PC-3 (cell line): ENCODE data around the gene RBMS3. TPM values are rescaled to one million over a fixed set of nuclear protein-coding genes. Genes with fewer than 3 reads are reported as not detected.

ENCODE experiments used
- ATAC-seq: fragments of 200-7000 bp; cut with Tn5 transposase; 2 replicates; pipeline ENCODE4 v1.9.1; 2020; ENCODE audit warnings: mild to moderate bottlenecking, moderate library complexity
- BruUV-seq: library from RNA; stranded (reverse); fragments of 400-500 nt; replicated peaks from 2 replicates; lab custom pipeline; 2021; lab: Mats Ljungman, UMichigan
- CTCF ChIA-PET: fragments of 300-600 bp; sonication (Branson Sonifier 250); formaldehyde crosslinking; loops from one replicate; lab custom pipeline; 2022; ENCODE audit warnings: antibody characterized with exemption; lab: Charles Lee
- POLR2A ChIA-PET: fragments of 300-600 bp; sonication (Branson Sonifier 250); formaldehyde crosslinking; loops from one replicate; lab custom pipeline; 2022; ENCODE audit warnings: antibody characterized with exemption; ENCODE audit not compliant: unreplicated experiment; lab: Charles Lee
- DNase-seq: peaks from one replicate; pipeline ENCODE4 v3.0.0-alpha.2; 2015
- H2AFZ ChIP-seq: fragments of 300-600 bp; sonication (generic); 2 replicates; pipeline ENCODE4 v1.6.0; 2016; ENCODE audit warnings: antibody characterized with exemption, low read length
- H3F3A ChIP-seq: fragments of 300-600 bp; sonication (generic); one replicate; pipeline ENCODE4 v1.6.0; 2017; ENCODE audit warnings: antibody characterized with exemption, low read length, control low read depth, mild to moderate bottlenecking; ENCODE audit not compliant: unreplicated experiment
- H3K27ac ChIP-seq: fragments of 300-600 bp; sonication (generic); 2 replicates; pipeline ENCODE4 v1.5.1; 2016; ENCODE audit warnings: mild to moderate bottlenecking, low read length
- H3K27me3 ChIP-seq: fragments of 300-600 bp; sonication (generic); 2 replicates; pipeline ENCODE4 v1.6.1; 2016; ENCODE audit warnings: low read length, mixed read lengths
- H3K36me3 ChIP-seq: fragments of 300-600 bp; sonication (generic); 2 replicates; pipeline ENCODE4 v1.6.1; 2016; ENCODE audit warnings: low read depth, mixed run types, low read length, mixed read lengths
- H3K4me1 ChIP-seq: fragments of 300-600 bp; sonication (generic); 2 replicates; pipeline ENCODE4 v1.5.1; 2016; ENCODE audit warnings: low read length; ENCODE audit not compliant: insufficient read depth
- H3K4me2 ChIP-seq: fragments of 300-600 bp; sonication (generic); 2 replicates; pipeline ENCODE4 v1.6.0; 2016; ENCODE audit warnings: low read length
- H3K4me3 ChIP-seq: fragments of 300-600 bp; sonication (generic); 2 replicates; pipeline ENCODE4 v1.5.1; 2016; ENCODE audit warnings: mild to moderate bottlenecking, low read length, mixed read lengths
- H3K79me2 ChIP-seq: fragments of 300-600 bp; sonication (generic); 2 replicates; pipeline ENCODE4 v1.6.1; 2017; ENCODE audit warnings: low read length, mixed read lengths
- H3K9ac ChIP-seq: fragments of 300-600 bp; sonication (generic); 2 replicates; pipeline ENCODE4 v1.6.0; 2016; ENCODE audit warnings: mild to moderate bottlenecking, low read length
- H3K9me2 ChIP-seq: fragments of 300-600 bp; sonication (generic); replicated peaks from 2 replicates; pipeline ENCODE4 v1.6.1; 2016; ENCODE audit warnings: mixed run types, low read length, mixed read lengths
- H3K9me3 ChIP-seq: fragments of 300-600 bp; sonication (generic); 2 replicates; pipeline ENCODE4 v1.6.1; 2016; ENCODE audit warnings: low read length, mixed read lengths
- H4K20me1 ChIP-seq: fragments of 300-600 bp; sonication (generic); 2 replicates; pipeline ENCODE4 v1.6.1; 2016; ENCODE audit warnings: low read length, mixed read lengths
- CTCF ChIP-seq: fragments of 300-600 bp; sonication (generic); conservative IDR thresholded peaks from 2 replicates; pipeline ENCODE4 v1.5.1; 2017; ENCODE audit warnings: antibody characterized with exemption, low read depth, mild to moderate bottlenecking, low read length
- EZH2 ChIP-seq: fragments of 300-600 bp; sonication (generic); IDR thresholded peaks from one replicate; pipeline ENCODE4 v1.6.1; 2017; ENCODE audit warnings: antibody characterized with exemption, mild to moderate bottlenecking, low read length; ENCODE audit not compliant: unreplicated experiment
- EZH2phosphoT487 ChIP-seq: fragments of 300-600 bp; sonication (generic); IDR thresholded peaks from 2 replicates; pipeline ENCODE4 v1.6.1; 2018; ENCODE audit warnings: mild to moderate bottlenecking, antibody characterized with exemption, low read length, borderline replicate concordance
- intact Hi-C: fragments of 100-400 bp; cut with micrococcal nuclease; formaldehyde crosslinking; loops from 2 replicates; pipeline ENCODE4 v1.9.0; 2023
- total RNA-seq: library from RNA; depleted of rRNA; stranded (reverse); fragments of >200 nt; gene quantifications from 2 replicates; pipeline ENCODE4 v1.2.3, GENCODE V29; 2014

Gene RBMS3
- total RNA-seq, 1 experiment from 2014 or later: 5.4 TPM

GRCh38 chr3:29427266-29428103 is 146.6 kb downstream of the RBMS3 start:
- no peak overlapping the region for H3K27ac ChIP-seq
- H3K4me2 ChIP-seq: no peak overlapping the region
- CTCF ChIA-PET: interaction anchor here (0.6 kb wide), 1 partner anchor 330 kb away, joined by 3 read pairs; no protein-coding TSS in a partner anchor
- no peaks in the 10 kb centered on the region for H4K20me1 ChIP-seq
- H3K9ac ChIP-seq: no peak overlapping the region
- DNase-seq (no peak), ATAC-seq (no peak)
- no peaks in the 10 kb centered on the region for H3K27me3 ChIP-seq
- H3K79me2 ChIP-seq: no peaks in the 10 kb centered on the region
- no peaks in the 10 kb centered on the region for H3K9me3 ChIP-seq
- TF ChIP-seq EZH2phosphoT487: no peak
- no peak for TF ChIP-seq CTCF
- intact Hi-C loops: no loop called here
- POLR2A ChIA-PET: no interaction called here
- H3K4me1 ChIP-seq: peaks cover 12% of the 10 kb centered on the region
- H2AFZ ChIP-seq: no peak overlapping the region
- no peaks in the 10 kb centered on the region for H3F3A ChIP-seq
- no TSS peak for BruUV-seq
- no peaks in the 10 kb centered on the region for H3K36me3 ChIP-seq
- H3K9me2 ChIP-seq: no peaks in the 10 kb centered on the region; the same call in 1 of the 2 replicates
- no peak overlapping the region for H3K4me3 ChIP-seq

GRCh38 chr3:29429055-29429679 is 148.3 kb downstream of the RBMS3 start:
- Histone ChIP-seq H3K27ac (no peak overlapping the region), H3F3A (no peaks in the 10 kb centered on the region), H3K9me3 (no peaks in the 10 kb centered on the region), H3K4me2 (no peak overlapping the region), H3K9me2 (no peaks in the 10 kb centered on the region; the same call in 1 of the 2 replicates), H3K36me3 (no peaks in the 10 kb centered on the region), H4K20me1 (no peaks in the 10 kb centered on the region), H3K9ac (no peak overlapping the region), H3K27me3 (no peaks in the 10 kb centered on the region), H3K4me3 (no peak overlapping the region), H3K79me2 (no peaks in the 10 kb centered on the region), H2AFZ (no peak overlapping the region), H3K4me1 (peaks cover 12% of the 10 kb centered on the region)
- ChIA-PET POLR2A (no interaction called here), CTCF (no interaction called here)
- ATAC-seq (no peak), DNase-seq (no peak)
- BruUV-seq: no TSS peak
- intact Hi-C loops: no loop called here
- TF ChIP-seq CTCF (no peak), EZH2phosphoT487 (no peak)

- ChIA-PET POLR2A (no interaction called here), CTCF (no interaction called here)
- Histone ChIP-seq H3K36me3 (no peaks in the 10 kb centered on the region), H2AFZ (no peak overlapping the region), H3K9ac (no peak overlapping the region), H3K4me3 (no peak overlapping the region), H3K9me2 (no peaks in the 10 kb centered on the region; the same call in 1 of the 2 replicates), H3K4me1 (peaks cover 12% of the 10 kb centered on the region), H3F3A (no peaks in the 10 kb centered on the region), H3K27me3 (no peaks in the 10 kb centered on the region), H4K20me1 (no peaks in the 10 kb centered on the region), H3K27ac (no peak overlapping the region), H3K79me2 (no peaks in the 10 kb centered on the region), H3K4me2 (no peak overlapping the region), H3K9me3 (no peaks in the 10 kb centered on the region)
- intact Hi-C loops: loop anchor here (10.0 kb wide), 1 partner anchor 96 kb away; no protein-coding TSS in a partner anchor
- no TSS peak for BruUV-seq
- DNase-seq (peak; percentile 26), ATAC-seq (peak; percentile 54)
- no peak for TF ChIP-seq EZH2phosphoT487
- TF ChIP-seq CTCF: no peak
- no peak for TF ChIP-seq EZH2
These were observed 149.7 kb downstream of the RBMS3 start for GRCh38 chr3:29430558-29430971.
